A549 (cell line): ENCODE measurements around the gene PAQR7. TPM values are rescaled to one million over a fixed set of nuclear protein-coding genes. Genes with fewer than 3 reads are reported as not detected.

Source experiments
- ATAC-seq, 2 experiments: fragments of 200-7000 bp in 1 of 2; fragments of >200 bp in 1 of 2; cut with Nextera tagmentation in 1 of 2; cut with Tn5 transposase in 1 of 2; 3 replicates each; pipeline versions ENCODE4 v1.8.0 to v1.9.1; 2018 to 2020; ENCODE audit warnings: mild to moderate bottlenecking in 1 of 2, moderate library complexity in 1 of 2
- CTCF ChIA-PET: fragments of 300-600 bp; sonication (Branson Sonifier 250); formaldehyde crosslinking; extraction: SDS; loops from one replicate; lab custom pipeline; 2021; ENCODE audit warnings: antibody characterized with exemption, inconsistent platforms; lab: Yijun Ruan, JAX
- POLR2A ChIA-PET: fragments of 350-600 bp; formaldehyde crosslinking; extraction: SDS; loops from one replicate; lab custom pipeline; 2021; ENCODE audit warnings: antibody characterized with exemption, inconsistent platforms; lab: Yijun Ruan, JAX
- DNase-seq, 2 experiments: peaks; one replicate each; pipeline versions ENCODE4 v3.0.0 to v3.0.0-alpha.2; 2011 to 2016; ENCODE audit warnings: low read depth in 1 of 2, low spot score in 1 of 2
- FAIRE-seq: peaks from 2 replicates; lab custom pipeline; 2011; peaks lifted over from hg19 to GRCh38; lab: Jason Lieb, UNC
- H3K27ac ChIP-seq, 2 experiments: fragments of >200 bp; sonication (Bioruptor Twin); formaldehyde crosslinking; 3 replicates each; pipeline ENCODE4 v1.5.1; 2016 to 2017
- H3K4me1 ChIP-seq: fragments of >200 bp; sonication (Bioruptor Twin); formaldehyde crosslinking; 3 replicates; pipeline ENCODE4 v1.6.1; 2016
- H3K4me2 ChIP-seq: fragments of >200 bp; sonication (Bioruptor Twin); formaldehyde crosslinking; 3 replicates; pipeline ENCODE4 v1.6.1; 2016
- H3K4me3 ChIP-seq: fragments of >200 bp; sonication (Bioruptor Twin); formaldehyde crosslinking; 3 replicates; pipeline ENCODE4 v1.5.1; 2016
- H3K9me3 ChIP-seq: fragments of >200 bp; sonication (Bioruptor Twin); formaldehyde crosslinking; 3 replicates; pipeline ENCODE4 v1.6.1; 2016
- BHLHE40 ChIP-seq: IDR thresholded peaks from 2 replicates; pipeline ENCODE4 v1.6.1; 2012; ENCODE audit warnings: low read depth, low read length, inconsistent platforms
- CBX8 ChIP-seq: fragments of 200-600 bp; sonication (generic); IDR thresholded peaks from 2 replicates; pipeline ENCODE4 v1.6.1; 2016
- CHD4 ChIP-seq: fragments of 200-600 bp; sonication (generic); IDR thresholded peaks from 2 replicates; pipeline ENCODE4 v1.6.1; 2016; ENCODE audit warnings: antibody characterized with exemption, mild to moderate bottlenecking, borderline replicate concordance
- EHF ChIP-seq: fragments of 250-450 bp; sonication (Bioruptor Pico); IDR thresholded peaks from 2 replicates; pipeline ENCODE4 v1.5.0; 2020; ENCODE audit warnings: mild to moderate bottlenecking
- EHMT2 ChIP-seq: fragments of 200-600 bp; sonication (generic); IDR thresholded peaks from 2 replicates; pipeline ENCODE4 v1.6.1; 2016; ENCODE audit warnings: antibody characterized with exemption, low read depth, mild to moderate bottlenecking, moderate library complexity
- EP300 ChIP-seq, 2 experiments: fragments of >200 bp; sonication (Bioruptor Twin); formaldehyde crosslinking; IDR thresholded peaks; 2 replicates in 1 of 2; 3 replicates in 1 of 2; pipeline ENCODE4 v1.6.1; 2016 to 2017
- ESRRA ChIP-seq: fragments of 150-350 bp; IDR thresholded peaks from 2 replicates; pipeline ENCODE4 v1.6.1; 2014; ENCODE audit warnings: mild to moderate bottlenecking, low read length, borderline replicate concordance
- FOSB ChIP-seq: fragments of 250-450 bp; sonication (Bioruptor Pico); IDR thresholded peaks from 2 replicates; pipeline ENCODE4 v1.5.0; 2020; ENCODE audit warnings: mild to moderate bottlenecking, moderate library complexity
- FOXS1 ChIP-seq: fragments of 250-450 bp; sonication (Bioruptor Pico); IDR thresholded peaks from 2 replicates; pipeline ENCODE4 v1.5.0; 2020; ENCODE audit warnings: mild to moderate bottlenecking, moderate library complexity
- HDAC2 ChIP-seq: fragments of 200-600 bp; sonication (generic); IDR thresholded peaks from 2 replicates; pipeline ENCODE4 v1.6.1; 2016
- HEYL ChIP-seq: fragments of 250-450 bp; sonication (Bioruptor Pico); IDR thresholded peaks from 2 replicates; pipeline ENCODE4 v1.8.0; 2021; ENCODE audit warnings: mild to moderate bottlenecking, moderate library complexity
- HMGXB4 ChIP-seq: fragments of 250-450 bp; sonication (Bioruptor Pico); IDR thresholded peaks from 2 replicates; pipeline ENCODE4 v1.5.0; 2021; ENCODE audit warnings: mild to moderate bottlenecking, moderate library complexity, borderline replicate concordance
- HOXB13 ChIP-seq: fragments of 250-450 bp; sonication (Bioruptor Pico); IDR thresholded peaks from 2 replicates; pipeline ENCODE4 v1.5.0; 2020; ENCODE audit warnings: low read depth, mild to moderate bottlenecking, moderate library complexity
- MAFK ChIP-seq: fragments of 450-650 bp; IDR thresholded peaks from 2 replicates; pipeline ENCODE4 v1.6.1; 2014; ENCODE audit not compliant: partially characterized antibody
- MAX ChIP-seq: IDR thresholded peaks from 2 replicates; pipeline ENCODE4 v1.6.1; 2012
- MYC ChIP-seq: IDR thresholded peaks from 2 replicates; pipeline ENCODE4 v1.6.1; 2012; ENCODE audit warnings: mild to moderate bottlenecking, inconsistent platforms, low read length, improper control_type of control experiment, borderline replicate concordance
- NR3C1 ChIP-seq: fragments of >200 bp; sonication (Bioruptor Twin); formaldehyde crosslinking; IDR thresholded peaks from 3 replicates; pipeline ENCODE4 v1.6.1; 2017
- POLR2A ChIP-seq: IDR thresholded peaks from 2 replicates; pipeline ENCODE4 v1.6.1; 2012; ENCODE audit warnings: mild to moderate bottlenecking, low read length
- POLR2AphosphoS2 ChIP-seq: conservative IDR thresholded peaks from 2 replicates; pipeline ENCODE4 v1.6.1; 2012; ENCODE audit warnings: low read length, improper control_type of control experiment, inconsistent platforms
- RAD21 ChIP-seq, 2 experiments: fragments of >200 bp in 1 of 2; sonication (Bioruptor Twin) in 1 of 2; formaldehyde crosslinking in 1 of 2; IDR thresholded peaks in 1 of 2; conservative IDR thresholded peaks in 1 of 2; 2 replicates in 1 of 2; 3 replicates in 1 of 2; pipeline ENCODE4 v1.6.1; 2012 to 2018; ENCODE audit warnings: inconsistent platforms in 1 of 2
- RCOR1 ChIP-seq: fragments of 150-350 bp; IDR thresholded peaks from 2 replicates; pipeline ENCODE4 v1.6.1; 2014; ENCODE audit warnings: antibody characterized with exemption, low read length, low read depth
- RFX5 ChIP-seq: fragments of 450-650 bp; IDR thresholded peaks from 2 replicates; pipeline ENCODE4 v1.7.1; 2014; ENCODE audit warnings: antibody characterized with exemption, mild to moderate bottlenecking, moderate library complexity
- ZC3H11A ChIP-seq: fragments of 450-650 bp; IDR thresholded peaks from 2 replicates; pipeline ENCODE4 v1.6.1; 2014; ENCODE audit warnings: antibody characterized with exemption, mild to moderate bottlenecking
- WGBS: methylation state at CpG from one replicate; pipeline ENCODE4 v1.1.6; 2017; ENCODE audit errors: missing lambda C conversion rate; 5-methylcytosine and 5-hydroxymethylcytosine counted together
- polyA plus RNA-seq, 4 experiments: library from polyadenylated mRNA; depleted of rRNA in 3 of 4; stranded (reverse); fragments of >200 nt; fragmentation: RNase III in 1 of 4; extraction: RNeasy Plus Mini Kit Qiagen cat#74134 plus additional on column Dnase treatment in 1 of 4; gene quantifications; 2 replicates in 3 of 4; 3 replicates in 1 of 4; pipeline ENCODE4 v1.2.3, GENCODE V29; 2011 to 2017
- TF ChIP-seq, protein P1 (sequence below): fragments of 450-650 bp; IDR thresholded peaks from 2 replicates; pipeline ENCODE4 v1.6.1; 2014; ENCODE audit warnings: antibody characterized with exemption
- TF ChIP-seq, protein P2 (sequence below): fragments of 200-600 bp; sonication (generic); IDR thresholded peaks from 2 replicates; pipeline ENCODE4 v1.6.1; 2016; ENCODE audit warnings: antibody characterized with exemption, mild to moderate bottlenecking, moderate library complexity

Gene PAQR7
- polyA plus RNA-seq, 2 of the 4 experiments (the other 2 are of a cell fraction): 2.3 to 6.0 TPM

DNA sequence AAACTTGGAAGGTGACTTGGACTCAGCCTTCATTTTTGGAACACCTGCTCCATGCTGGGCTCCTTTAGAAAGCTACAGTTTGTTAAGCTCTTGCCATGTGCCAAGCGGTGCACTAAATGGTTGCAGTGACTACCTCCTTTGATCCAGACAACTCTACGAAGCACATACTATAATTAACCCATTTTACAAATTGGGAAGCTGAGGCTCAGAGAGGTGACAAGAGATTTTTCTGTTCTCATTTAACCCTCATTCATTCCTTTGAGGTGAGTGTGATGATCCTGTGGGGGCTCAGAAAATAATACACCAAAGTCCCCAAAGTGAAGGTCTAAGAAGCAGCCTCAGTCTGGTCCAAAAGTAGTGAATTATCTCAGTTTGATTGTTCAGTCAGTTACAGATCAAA lies 1.6 kb upstream of the PAQR7 start:
- Histone ChIP-seq H3K27ac (no peak overlapping the region), H3K4me2 (no peak overlapping the region), H3K4me3 (no peak overlapping the region), H3K9me3 (no peaks in the 10 kb centered on the region), H3K4me1 (peaks cover 22% of the 10 kb centered on the region)
- ChIA-PET CTCF (interaction anchor here (1.5 kb wide), 1 partner anchor 18 kb away, joined by 6 read pairs; no protein-coding TSS in a partner anchor), POLR2A (no interaction called here)
- DNase-seq (no peak), ATAC-seq (no peak), FAIRE-seq (no peak)
- 87% methylated on average over 2 of the region's 2 CpGs for WGBS
- TF ChIP-seq, protein P1, sequence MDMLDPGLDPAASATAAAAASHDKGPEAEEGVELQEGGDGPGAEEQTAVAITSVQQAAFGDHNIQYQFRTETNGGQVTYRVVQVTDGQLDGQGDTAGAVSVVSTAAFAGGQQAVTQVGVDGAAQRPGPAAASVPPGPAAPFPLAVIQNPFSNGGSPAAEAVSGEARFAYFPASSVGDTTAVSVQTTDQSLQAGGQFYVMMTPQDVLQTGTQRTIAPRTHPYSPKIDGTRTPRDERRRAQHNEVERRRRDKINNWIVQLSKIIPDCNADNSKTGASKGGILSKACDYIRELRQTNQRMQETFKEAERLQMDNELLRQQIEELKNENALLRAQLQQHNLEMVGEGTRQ: no peak
- no peak for TF ChIP-seq MYC
- no peak for TF ChIP-seq FOXS1 (CRISPR knock-in tag)
- TF ChIP-seq POLR2AphosphoS2: no peak
- TF ChIP-seq MAFK: no peak
- no peak for TF ChIP-seq FOSB (CRISPR knock-in tag)
- TF ChIP-seq BHLHE40: no peak
- TF ChIP-seq HMGXB4 (CRISPR knock-in tag): no peak
- no peak for TF ChIP-seq RAD21 (conservative IDR thresholded peaks at IDR 0.05 in 1 of 2, IDR thresholded peaks at IDR 0.05 in 1 of 2)
- no peak for TF ChIP-seq MAX
- TF ChIP-seq CHD4: no peak
- TF ChIP-seq EHMT2: no peak
- no peak for TF ChIP-seq RCOR1
- TF ChIP-seq, protein P2, sequence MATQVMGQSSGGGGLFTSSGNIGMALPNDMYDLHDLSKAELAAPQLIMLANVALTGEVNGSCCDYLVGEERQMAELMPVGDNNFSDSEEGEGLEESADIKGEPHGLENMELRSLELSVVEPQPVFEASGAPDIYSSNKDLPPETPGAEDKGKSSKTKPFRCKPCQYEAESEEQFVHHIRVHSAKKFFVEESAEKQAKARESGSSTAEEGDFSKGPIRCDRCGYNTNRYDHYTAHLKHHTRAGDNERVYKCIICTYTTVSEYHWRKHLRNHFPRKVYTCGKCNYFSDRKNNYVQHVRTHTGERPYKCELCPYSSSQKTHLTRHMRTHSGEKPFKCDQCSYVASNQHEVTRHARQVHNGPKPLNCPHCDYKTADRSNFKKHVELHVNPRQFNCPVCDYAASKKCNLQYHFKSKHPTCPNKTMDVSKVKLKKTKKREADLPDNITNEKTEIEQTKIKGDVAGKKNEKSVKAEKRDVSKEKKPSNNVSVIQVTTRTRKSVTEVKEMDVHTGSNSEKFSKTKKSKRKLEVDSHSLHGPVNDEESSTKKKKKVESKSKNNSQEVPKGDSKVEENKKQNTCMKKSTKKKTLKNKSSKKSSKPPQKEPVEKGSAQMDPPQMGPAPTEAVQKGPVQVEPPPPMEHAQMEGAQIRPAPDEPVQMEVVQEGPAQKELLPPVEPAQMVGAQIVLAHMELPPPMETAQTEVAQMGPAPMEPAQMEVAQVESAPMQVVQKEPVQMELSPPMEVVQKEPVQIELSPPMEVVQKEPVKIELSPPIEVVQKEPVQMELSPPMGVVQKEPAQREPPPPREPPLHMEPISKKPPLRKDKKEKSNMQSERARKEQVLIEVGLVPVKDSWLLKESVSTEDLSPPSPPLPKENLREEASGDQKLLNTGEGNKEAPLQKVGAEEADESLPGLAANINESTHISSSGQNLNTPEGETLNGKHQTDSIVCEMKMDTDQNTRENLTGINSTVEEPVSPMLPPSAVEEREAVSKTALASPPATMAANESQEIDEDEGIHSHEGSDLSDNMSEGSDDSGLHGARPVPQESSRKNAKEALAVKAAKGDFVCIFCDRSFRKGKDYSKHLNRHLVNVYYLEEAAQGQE: no peak
- TF ChIP-seq HEYL: no peak
- TF ChIP-seq EHF: no peak
- no peak for TF ChIP-seq HDAC2
- TF ChIP-seq RFX5: no peak
- TF ChIP-seq ESRRA: no peak
- TF ChIP-seq CBX8: no peak

DNA sequence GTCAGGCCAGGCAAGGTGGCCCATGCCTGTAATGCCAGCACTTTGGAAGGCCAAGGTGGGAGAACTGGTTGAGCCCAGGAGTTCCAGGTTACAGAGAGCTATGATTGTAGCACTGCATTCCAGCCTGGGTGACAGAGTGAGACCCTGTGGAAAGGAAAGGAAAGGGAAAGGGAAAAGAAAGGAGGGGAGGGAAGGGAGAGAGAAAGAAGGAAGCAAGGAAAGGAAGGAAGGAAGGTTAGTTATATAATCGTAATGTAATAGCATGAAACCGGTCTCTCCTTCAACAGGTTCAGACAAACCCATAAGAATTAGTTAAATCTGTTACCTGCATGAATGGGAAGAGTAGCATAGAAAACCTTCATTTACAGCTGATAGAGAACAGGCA lies 1.2 kb upstream of the PAQR7 start:
- Histone ChIP-seq H3K9me3 (no peaks in the 10 kb centered on the region), H3K4me2 (no peak overlapping the region), H3K4me1 (peaks cover 27% of the 10 kb centered on the region), H3K4me3 (no peak overlapping the region), H3K27ac (no peak overlapping the region; a peak in 1 of 6 replicates)
- no peak for DNase-seq
- ChIA-PET POLR2A (no interaction called here), CTCF (interaction anchor here (1.5 kb wide), 1 partner anchor 19 kb away, joined by 6 read pairs; no protein-coding TSS in a partner anchor)
- 92% methylated on average over 2 of the region's 2 CpGs for WGBS
- no peak for ATAC-seq
- TF ChIP-seq EP300 (IDR thresholded peaks at IDR 0.05): no peak
- TF ChIP-seq NR3C1: no peak
- no peak for TF ChIP-seq ZC3H11A
- TF ChIP-seq HDAC2: no peak
- no peak for TF ChIP-seq POLR2A
- TF ChIP-seq HOXB13 (CRISPR knock-in tag): no peak
- FAIRE-seq: no peak
